Neural cell (in vitro differentiated cells): ENCODE data around the gene LGALSL. TPM values are rescaled to one million over a fixed set of nuclear protein-coding genes. Genes with fewer than 3 reads are reported as not detected.

Source experiments
- H2AFZ ChIP-seq: fragments of 200-600, 300-800 bp; sonication (generic), shearing (Covaris generic); 2 replicates; pipeline ENCODE4 v1.6.0; 2014; ENCODE audit warnings: low read depth, mild to moderate bottlenecking, antibody characterized with exemption, low read length, moderate library complexity
- H3F3A ChIP-seq: fragments of 200-600 bp; shearing (Covaris generic); 2 replicates; pipeline ENCODE4 v1.6.1; 2016; ENCODE audit warnings: mild to moderate bottlenecking, moderate library complexity, mixed read lengths, antibody characterized with exemption, low read length; ENCODE audit not compliant: insufficient read depth, poor library complexity, severe bottlenecking
- H3K27ac ChIP-seq: fragments of 200-600, 300-800 bp; sonication (generic), shearing (Covaris generic); 2 replicates; pipeline ENCODE4 v1.5.1; 2014; ENCODE audit warnings: mild to moderate bottlenecking, low read length, moderate library complexity
- H3K27me3 ChIP-seq: fragments of 300-800, 200-600 bp; sonication (generic), shearing (Covaris generic); 2 replicates; pipeline ENCODE4 v1.6.0; 2014; ENCODE audit warnings: mild to moderate bottlenecking, low read depth, low read length, moderate library complexity; ENCODE audit not compliant: insufficient read depth
- H3K36me3 ChIP-seq: fragments of 300-800, 200-600 bp; sonication (generic), shearing (Covaris generic); 2 replicates; pipeline ENCODE4 v1.5.1; 2014; ENCODE audit warnings: mild to moderate bottlenecking, antibody characterized with exemption, low read length, moderate library complexity; ENCODE audit not compliant: insufficient read depth
- H3K4me2 ChIP-seq: fragments of 300-800, 200-600 bp; sonication (generic), shearing (Covaris generic); 2 replicates; pipeline ENCODE4 v1.6.0; 2014; ENCODE audit warnings: mild to moderate bottlenecking, low read length
- H3K4me3 ChIP-seq: fragments of 300-800, 200-600 bp; sonication (generic), shearing (Covaris generic); 2 replicates; pipeline ENCODE4 v1.5.1; 2014; ENCODE audit warnings: mild to moderate bottlenecking, low read length, moderate library complexity
- H3K79me2 ChIP-seq: fragments of 200-600 bp; shearing (Covaris generic); replicated peaks from 2 replicates; pipeline ENCODE4 v1.6.0; 2014; ENCODE audit warnings: mild to moderate bottlenecking, low read length, moderate library complexity; ENCODE audit not compliant: insufficient read depth
- H3K9ac ChIP-seq: fragments of 300-800, 200-600 bp; sonication (generic), shearing (Covaris generic); 2 replicates; pipeline ENCODE4 v1.6.1; 2016; ENCODE audit warnings: mild to moderate bottlenecking, low read length, mixed read lengths
- H3K9me2 ChIP-seq: fragments of 200-600 bp; shearing (Covaris generic); 2 replicates; pipeline ENCODE4 v1.6.1; 2016; ENCODE audit warnings: mild to moderate bottlenecking, low read length, mixed read lengths; ENCODE audit not compliant: insufficient read depth
- H3K9me3 ChIP-seq: fragments of 200-600, 300-800 bp; sonication (generic), shearing (Covaris generic); 2 replicates; pipeline ENCODE4 v1.6.1; 2016; ENCODE audit warnings: mild to moderate bottlenecking, mixed run types, low read length, moderate library complexity, mixed read lengths
- H4K20me1 ChIP-seq: fragments of 200-600 bp; shearing (Covaris generic); 2 replicates; pipeline ENCODE4 v1.6.1; 2016; ENCODE audit warnings: mild to moderate bottlenecking, mixed run types; ENCODE audit not compliant: insufficient read depth
- CTCF ChIP-seq: fragments of 450-650 bp; IDR thresholded peaks from 2 replicates; pipeline ENCODE4 v1.5.1; 2014; ENCODE audit warnings: antibody characterized with exemption, mild to moderate bottlenecking, moderate library complexity; ENCODE audit not compliant: poor library complexity, severe bottlenecking
- EP300 ChIP-seq: fragments of 450-650 bp; conservative IDR thresholded peaks from 2 replicates; pipeline ENCODE4 v1.6.1; 2014; ENCODE audit warnings: antibody characterized with exemption, mild to moderate bottlenecking, moderate library complexity; ENCODE audit not compliant: poor library complexity, severe bottlenecking
- EZH2 ChIP-seq: fragments of 200-600, 300-800 bp; shearing (Covaris generic), sonication (generic); IDR thresholded peaks from 2 replicates; pipeline ENCODE4 v1.6.1; 2014; ENCODE audit warnings: antibody characterized with exemption, low read length, borderline replicate concordance, mild to moderate bottlenecking; ENCODE audit not compliant: insufficient read depth, poor library complexity, severe bottlenecking
- MXI1 ChIP-seq: fragments of 450-650 bp; conservative IDR thresholded peaks from 2 replicates; pipeline ENCODE4 v1.6.1; 2014; ENCODE audit warnings: antibody characterized with exemption, mild to moderate bottlenecking; ENCODE audit not compliant: poor library complexity, severe bottlenecking
- POLR2AphosphoS5 ChIP-seq: IDR thresholded peaks from 2 replicates; pipeline ENCODE4 v1.6.1; 2012
- RAD21 ChIP-seq: fragments of 450-650 bp; conservative IDR thresholded peaks from 2 replicates; pipeline ENCODE4 v1.6.1; 2014; ENCODE audit warnings: antibody characterized with exemption, mild to moderate bottlenecking, moderate library complexity
- SMC3 ChIP-seq: fragments of 450-650 bp; conservative IDR thresholded peaks from 2 replicates; pipeline ENCODE4 v1.6.1; 2014; ENCODE audit warnings: antibody characterized with exemption, mild to moderate bottlenecking, moderate library complexity; ENCODE audit not compliant: poor library complexity
- TAF1 ChIP-seq: IDR thresholded peaks from 2 replicates; pipeline ENCODE4 v1.6.1; 2012; ENCODE audit warnings: low read depth
- polyA plus RNA-seq: library from polyadenylated mRNA; depleted of rRNA; stranded (reverse); fragments of >200 nt; gene quantifications from 2 replicates; pipeline ENCODE4 v1.2.3, GENCODE V29; 2014
- TF ChIP-seq, protein P1 (sequence below): IDR thresholded peaks from 2 replicates; pipeline ENCODE4 v1.6.1; 2012; ENCODE audit warnings: borderline replicate concordance

LGALSL gene
- polyA plus RNA-seq, 1 donor from 2014 or later, result 43.6 TPM

- Histone ChIP-seq H3K4me2 (no peak overlapping the region), H3K27ac (no peak overlapping the region), H3K9ac (no peak overlapping the region), H3K36me3 (no peaks in the 10 kb centered on the region), H3K79me2 (no peaks in the 10 kb centered on the region), H3K27me3 (no peaks in the 10 kb centered on the region), H3K9me2 (no peaks in the 10 kb centered on the region), H3F3A (no peaks in the 10 kb centered on the region), H3K4me3 (no peak overlapping the region), H2AFZ (no peak overlapping the region), H3K9me3 (no peaks in the 10 kb centered on the region), H4K20me1 (no peaks in the 10 kb centered on the region)
- TF ChIP-seq SMC3, result no peak
- no peak for TF ChIP-seq EZH2
- TF ChIP-seq TAF1, result no peak
- TF ChIP-seq MXI1, result no peak
- TF ChIP-seq RAD21, result no peak
- no peak for TF ChIP-seq POLR2AphosphoS5
- TF ChIP-seq, protein P1, sequence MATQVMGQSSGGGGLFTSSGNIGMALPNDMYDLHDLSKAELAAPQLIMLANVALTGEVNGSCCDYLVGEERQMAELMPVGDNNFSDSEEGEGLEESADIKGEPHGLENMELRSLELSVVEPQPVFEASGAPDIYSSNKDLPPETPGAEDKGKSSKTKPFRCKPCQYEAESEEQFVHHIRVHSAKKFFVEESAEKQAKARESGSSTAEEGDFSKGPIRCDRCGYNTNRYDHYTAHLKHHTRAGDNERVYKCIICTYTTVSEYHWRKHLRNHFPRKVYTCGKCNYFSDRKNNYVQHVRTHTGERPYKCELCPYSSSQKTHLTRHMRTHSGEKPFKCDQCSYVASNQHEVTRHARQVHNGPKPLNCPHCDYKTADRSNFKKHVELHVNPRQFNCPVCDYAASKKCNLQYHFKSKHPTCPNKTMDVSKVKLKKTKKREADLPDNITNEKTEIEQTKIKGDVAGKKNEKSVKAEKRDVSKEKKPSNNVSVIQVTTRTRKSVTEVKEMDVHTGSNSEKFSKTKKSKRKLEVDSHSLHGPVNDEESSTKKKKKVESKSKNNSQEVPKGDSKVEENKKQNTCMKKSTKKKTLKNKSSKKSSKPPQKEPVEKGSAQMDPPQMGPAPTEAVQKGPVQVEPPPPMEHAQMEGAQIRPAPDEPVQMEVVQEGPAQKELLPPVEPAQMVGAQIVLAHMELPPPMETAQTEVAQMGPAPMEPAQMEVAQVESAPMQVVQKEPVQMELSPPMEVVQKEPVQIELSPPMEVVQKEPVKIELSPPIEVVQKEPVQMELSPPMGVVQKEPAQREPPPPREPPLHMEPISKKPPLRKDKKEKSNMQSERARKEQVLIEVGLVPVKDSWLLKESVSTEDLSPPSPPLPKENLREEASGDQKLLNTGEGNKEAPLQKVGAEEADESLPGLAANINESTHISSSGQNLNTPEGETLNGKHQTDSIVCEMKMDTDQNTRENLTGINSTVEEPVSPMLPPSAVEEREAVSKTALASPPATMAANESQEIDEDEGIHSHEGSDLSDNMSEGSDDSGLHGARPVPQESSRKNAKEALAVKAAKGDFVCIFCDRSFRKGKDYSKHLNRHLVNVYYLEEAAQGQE, result no peak
- TF ChIP-seq EP300, result no peak
- no peak for TF ChIP-seq CTCF
Observed at GRCh38 chr2:64412671-64413070, 41.3 kb upstream of the LGALSL start.

DNA sequence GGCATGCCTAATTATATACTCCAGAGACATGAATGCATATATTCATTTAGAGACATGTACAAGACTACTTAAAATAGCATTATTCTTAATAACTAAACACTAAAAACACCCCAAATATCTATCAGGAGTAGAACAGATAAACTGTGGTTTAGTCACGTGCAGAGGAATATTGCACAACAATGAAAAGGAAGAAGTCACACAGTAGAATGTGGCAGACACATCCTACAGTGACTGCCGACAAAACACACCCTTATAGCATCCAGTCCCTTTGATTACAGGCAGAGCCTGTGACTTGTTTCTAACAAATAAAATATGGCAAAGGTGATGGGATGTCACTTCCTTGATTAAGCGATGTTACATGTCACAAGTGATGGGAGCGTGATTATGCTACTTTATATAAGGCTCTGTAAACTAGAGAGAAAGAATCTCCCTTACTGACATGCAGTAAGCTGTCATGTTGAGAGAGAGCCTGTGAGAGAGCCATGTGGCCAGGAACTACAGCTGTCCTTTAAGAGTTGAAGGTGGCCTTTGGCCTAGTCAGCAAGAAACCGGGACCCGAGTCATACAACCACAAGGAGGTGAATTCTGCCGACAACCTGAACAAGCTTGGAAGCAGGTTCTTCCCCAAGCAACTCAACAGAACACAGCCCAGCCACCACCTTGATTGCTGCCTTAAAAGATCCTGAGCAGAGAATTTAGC lies 39.1 kb upstream of the LGALSL start:
- no peak overlapping the region for H3K4me3 ChIP-seq
- H3K9me2 ChIP-seq, result no peaks in the 10 kb centered on the region
- no peak overlapping the region for H3K27ac ChIP-seq
- H3K27me3 ChIP-seq, result no peaks in the 10 kb centered on the region
- H4K20me1 ChIP-seq, result no peaks in the 10 kb centered on the region
- no peaks in the 10 kb centered on the region for H3K79me2 ChIP-seq
- TF ChIP-seq MXI1 (no peak), TAF1 (no peak), CTCF (no peak), EP300 (no peak), POLR2AphosphoS5 (no peak), SMC3 (no peak), EZH2 (no peak), RAD21 (no peak)
- TF ChIP-seq, protein P1, result no peak
- no peak overlapping the region for H3K4me2 ChIP-seq
- H3K9ac ChIP-seq, result no peak overlapping the region
- no peaks in the 10 kb centered on the region for H3K9me3 ChIP-seq
- H3K36me3 ChIP-seq, result no peaks in the 10 kb centered on the region
- no peak overlapping the region for H2AFZ ChIP-seq
- no peaks in the 10 kb centered on the region for H3F3A ChIP-seq
